PC-3 (cell line): Measurements from ENCODE around the gene ZFPM1. TPM values are rescaled to one million over a fixed set of nuclear protein-coding genes. Genes with fewer than 3 reads are reported as not detected.
A peak's percentile ranks its signal among the peaks of the same experiment; 100 is the strongest.

Experiments
- ATAC-seq: fragments of 200-7000 bp; cut with Tn5 transposase; 2 replicates; pipeline ENCODE4 v1.9.1; 2020; ENCODE audit warnings: mild to moderate bottlenecking, moderate library complexity
- BruUV-seq: library from RNA; stranded (reverse); fragments of 400-500 nt; replicated peaks from 2 replicates; lab custom pipeline; 2021; lab: Mats Ljungman, UMichigan
- CTCF ChIA-PET: fragments of 300-600 bp; sonication (Branson Sonifier 250); formaldehyde crosslinking; loops from one replicate; lab custom pipeline; 2022; ENCODE audit warnings: antibody characterized with exemption; lab: Charles Lee
- POLR2A ChIA-PET: fragments of 300-600 bp; sonication (Branson Sonifier 250); formaldehyde crosslinking; loops from one replicate; lab custom pipeline; 2022; ENCODE audit warnings: antibody characterized with exemption; ENCODE audit not compliant: unreplicated experiment; lab: Charles Lee
- DNase-seq: peaks from one replicate; pipeline ENCODE4 v3.0.0-alpha.2; 2015
- H2AFZ ChIP-seq: fragments of 300-600 bp; sonication (generic); 2 replicates; pipeline ENCODE4 v1.6.0; 2016; ENCODE audit warnings: antibody characterized with exemption, low read length
- H3F3A ChIP-seq: fragments of 300-600 bp; sonication (generic); one replicate; pipeline ENCODE4 v1.6.0; 2017; ENCODE audit warnings: antibody characterized with exemption, low read length, control low read depth, mild to moderate bottlenecking; ENCODE audit not compliant: unreplicated experiment
- H3K27ac ChIP-seq: fragments of 300-600 bp; sonication (generic); 2 replicates; pipeline ENCODE4 v1.5.1; 2016; ENCODE audit warnings: mild to moderate bottlenecking, low read length
- H3K27me3 ChIP-seq: fragments of 300-600 bp; sonication (generic); 2 replicates; pipeline ENCODE4 v1.6.1; 2016; ENCODE audit warnings: low read length, mixed read lengths
- H3K36me3 ChIP-seq: fragments of 300-600 bp; sonication (generic); 2 replicates; pipeline ENCODE4 v1.6.1; 2016; ENCODE audit warnings: low read depth, mixed run types, low read length, mixed read lengths
- H3K4me1 ChIP-seq: fragments of 300-600 bp; sonication (generic); 2 replicates; pipeline ENCODE4 v1.5.1; 2016; ENCODE audit warnings: low read length; ENCODE audit not compliant: insufficient read depth
- H3K4me2 ChIP-seq: fragments of 300-600 bp; sonication (generic); 2 replicates; pipeline ENCODE4 v1.6.0; 2016; ENCODE audit warnings: low read length
- H3K4me3 ChIP-seq: fragments of 300-600 bp; sonication (generic); 2 replicates; pipeline ENCODE4 v1.5.1; 2016; ENCODE audit warnings: mild to moderate bottlenecking, low read length, mixed read lengths
- H3K79me2 ChIP-seq: fragments of 300-600 bp; sonication (generic); 2 replicates; pipeline ENCODE4 v1.6.1; 2017; ENCODE audit warnings: low read length, mixed read lengths
- H3K9ac ChIP-seq: fragments of 300-600 bp; sonication (generic); 2 replicates; pipeline ENCODE4 v1.6.0; 2016; ENCODE audit warnings: mild to moderate bottlenecking, low read length
- H3K9me2 ChIP-seq: fragments of 300-600 bp; sonication (generic); replicated peaks from 2 replicates; pipeline ENCODE4 v1.6.1; 2016; ENCODE audit warnings: mixed run types, low read length, mixed read lengths
- H3K9me3 ChIP-seq: fragments of 300-600 bp; sonication (generic); 2 replicates; pipeline ENCODE4 v1.6.1; 2016; ENCODE audit warnings: low read length, mixed read lengths
- H4K20me1 ChIP-seq: fragments of 300-600 bp; sonication (generic); 2 replicates; pipeline ENCODE4 v1.6.1; 2016; ENCODE audit warnings: low read length, mixed read lengths
- EZH2 ChIP-seq: fragments of 300-600 bp; sonication (generic); IDR thresholded peaks from one replicate; pipeline ENCODE4 v1.6.1; 2017; ENCODE audit warnings: antibody characterized with exemption, mild to moderate bottlenecking, low read length; ENCODE audit not compliant: unreplicated experiment
- EZH2phosphoT487 ChIP-seq: fragments of 300-600 bp; sonication (generic); IDR thresholded peaks from 2 replicates; pipeline ENCODE4 v1.6.1; 2018; ENCODE audit warnings: mild to moderate bottlenecking, antibody characterized with exemption, low read length, borderline replicate concordance
- intact Hi-C: fragments of 100-400 bp; cut with micrococcal nuclease; formaldehyde crosslinking; loops from 2 replicates; pipeline ENCODE4 v1.9.0; 2023
- total RNA-seq: library from RNA; depleted of rRNA; stranded (reverse); fragments of >200 nt; gene quantifications from 2 replicates; pipeline ENCODE4 v1.2.3, GENCODE V29; 2014
- TF ChIP-seq, protein P1 (sequence below): fragments of 300-600 bp; sonication (generic); conservative IDR thresholded peaks from 2 replicates; pipeline ENCODE4 v1.5.1; 2017; ENCODE audit warnings: antibody characterized with exemption, low read depth, mild to moderate bottlenecking, low read length

The ZFPM1 gene
- total RNA-seq, 1 experiment from 2014 or later = 4.6 TPM

DNA sequence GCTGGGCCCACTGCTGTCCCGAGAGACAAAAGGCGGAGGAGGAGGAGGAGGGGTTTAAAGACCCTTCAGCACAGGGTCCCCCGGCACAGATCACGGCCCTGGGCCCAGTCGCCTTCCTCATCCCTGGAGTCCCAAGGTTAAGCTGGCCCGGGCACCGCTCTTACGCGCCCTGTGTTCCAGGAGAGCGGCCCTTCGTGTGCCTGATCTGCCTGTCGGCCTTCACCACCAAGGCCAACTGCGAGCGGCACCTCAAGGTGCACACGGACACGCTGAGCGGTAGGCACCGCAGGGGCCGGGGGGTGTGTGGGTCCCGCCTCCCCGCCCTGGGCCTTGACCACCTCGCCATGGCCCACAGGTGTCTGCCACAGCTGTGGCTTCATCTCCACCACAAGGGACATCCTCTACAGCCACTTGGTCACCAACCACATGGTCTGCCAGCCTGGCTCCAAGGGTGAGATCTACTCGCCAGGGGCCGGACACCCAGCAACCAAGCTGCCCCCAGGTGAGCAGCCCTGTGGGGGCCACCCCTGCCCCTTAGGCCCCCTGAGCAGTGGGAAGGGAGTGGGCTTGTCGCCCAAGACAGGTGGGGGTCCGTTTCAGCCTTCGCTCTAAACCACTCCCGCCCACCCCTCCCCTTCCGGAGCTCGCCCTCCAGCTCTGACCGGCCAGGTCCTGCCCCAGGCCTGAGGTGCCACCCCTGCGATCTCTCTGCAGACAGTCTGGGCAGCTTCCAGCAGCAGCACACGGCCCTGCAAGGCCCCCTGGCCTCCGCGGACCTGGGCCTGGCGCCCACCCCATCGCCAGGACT is 79.6 kb downstream of the ZFPM1 start:
- POLR2A ChIA-PET = no interaction called here
- intact Hi-C loops = no loop called here
- no peak for TF ChIP-seq EZH2
- no peak for TF ChIP-seq EZH2phosphoT487
- TF ChIP-seq, protein P1, sequence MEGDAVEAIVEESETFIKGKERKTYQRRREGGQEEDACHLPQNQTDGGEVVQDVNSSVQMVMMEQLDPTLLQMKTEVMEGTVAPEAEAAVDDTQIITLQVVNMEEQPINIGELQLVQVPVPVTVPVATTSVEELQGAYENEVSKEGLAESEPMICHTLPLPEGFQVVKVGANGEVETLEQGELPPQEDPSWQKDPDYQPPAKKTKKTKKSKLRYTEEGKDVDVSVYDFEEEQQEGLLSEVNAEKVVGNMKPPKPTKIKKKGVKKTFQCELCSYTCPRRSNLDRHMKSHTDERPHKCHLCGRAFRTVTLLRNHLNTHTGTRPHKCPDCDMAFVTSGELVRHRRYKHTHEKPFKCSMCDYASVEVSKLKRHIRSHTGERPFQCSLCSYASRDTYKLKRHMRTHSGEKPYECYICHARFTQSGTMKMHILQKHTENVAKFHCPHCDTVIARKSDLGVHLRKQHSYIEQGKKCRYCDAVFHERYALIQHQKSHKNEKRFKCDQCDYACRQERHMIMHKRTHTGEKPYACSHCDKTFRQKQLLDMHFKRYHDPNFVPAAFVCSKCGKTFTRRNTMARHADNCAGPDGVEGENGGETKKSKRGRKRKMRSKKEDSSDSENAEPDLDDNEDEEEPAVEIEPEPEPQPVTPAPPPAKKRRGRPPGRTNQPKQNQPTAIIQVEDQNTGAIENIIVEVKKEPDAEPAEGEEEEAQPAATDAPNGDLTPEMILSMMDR = no peak
- TSS peak; percentile 27 for BruUV-seq
- no peak overlapping the region for H3K27ac ChIP-seq
- no peaks in the 10 kb centered on the region for H3K36me3 ChIP-seq
- peaks cover 13% of the 10 kb centered on the region for H3K79me2 ChIP-seq
- H3K9me3 ChIP-seq = no peaks in the 10 kb centered on the region
- peak overlapping the region; percentile 71 for H3K4me2 ChIP-seq
- no peaks in the 10 kb centered on the region for H3K27me3 ChIP-seq
- H3K9ac ChIP-seq = peak overlapping the region; percentile 58; the same call in 1 of the 2 replicates
- DNase-seq (no peak), ATAC-seq (no peak)
- no peaks in the 10 kb centered on the region for H3K9me2 ChIP-seq
- CTCF ChIA-PET = no interaction called here
- no peaks in the 10 kb centered on the region for H3F3A ChIP-seq
- no peaks in the 10 kb centered on the region for H4K20me1 ChIP-seq
- peak overlapping the region; percentile 57; the same call in 1 of the 2 replicates for H3K4me3 ChIP-seq
- H3K4me1 ChIP-seq = 0 out of 2 replicates have a peak, but pooled peaks cover 6% of the 10 kb centered on the region
- H2AFZ ChIP-seq = no peak overlapping the region

DNA sequence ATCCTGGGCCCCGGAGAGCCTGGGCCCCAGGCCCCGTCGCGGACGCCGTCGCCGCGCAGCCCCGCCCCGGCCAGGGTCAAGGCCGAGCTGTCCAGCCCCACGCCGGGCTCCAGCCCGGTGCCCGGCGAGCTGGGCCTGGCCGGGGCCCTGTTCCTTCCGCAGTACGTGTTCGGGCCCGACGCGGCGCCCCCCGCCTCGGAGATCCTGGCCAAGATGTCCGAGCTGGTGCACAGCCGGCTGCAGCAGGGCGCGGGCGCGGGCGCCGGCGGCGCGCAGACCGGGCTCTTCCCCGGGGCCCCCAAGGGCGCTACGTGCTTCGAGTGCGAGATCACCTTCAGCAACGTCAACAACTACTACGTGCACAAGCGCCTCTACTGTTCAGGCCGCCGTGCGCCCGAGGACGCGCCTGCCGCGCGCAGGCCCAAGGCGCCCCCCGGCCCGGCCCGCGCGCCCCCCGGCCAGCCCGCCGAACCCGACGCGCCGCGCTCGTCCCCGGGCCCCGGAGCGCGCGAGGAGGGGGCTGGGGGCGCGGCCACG is 80.4 kb downstream of the ZFPM1 start:
- Histone ChIP-seq H3K79me2 (peaks cover 13% of the 10 kb centered on the region), H3K9me3 (no peaks in the 10 kb centered on the region), H3K9me2 (no peaks in the 10 kb centered on the region), H3K27me3 (no peaks in the 10 kb centered on the region), H4K20me1 (no peaks in the 10 kb centered on the region), H3K4me1 (0 out of 2 replicates have a peak, but pooled peaks cover 6% of the 10 kb centered on the region), H3K4me2 (peak overlapping the region; percentile 71), H3F3A (no peaks in the 10 kb centered on the region), H3K9ac (peak overlapping the region; percentile 58; the same call in 1 of the 2 replicates), H3K36me3 (no peaks in the 10 kb centered on the region), H3K4me3 (peak overlapping the region; percentile 57; the same call in 1 of the 2 replicates), H2AFZ (no peak overlapping the region), H3K27ac (no peak overlapping the region)
- TF ChIP-seq EZH2 = no peak
- TF ChIP-seq, protein P1 = no peak
- no peak for TF ChIP-seq EZH2phosphoT487
- intact Hi-C loops = no loop called here
- POLR2A ChIA-PET = interaction anchor here (0.5 kb wide), 1 partner anchor 449 kb away, joined by 3 read pairs; no protein-coding TSS in a partner anchor
- ATAC-seq (peak; percentile 46), DNase-seq (peak; percentile 32)
- BruUV-seq = no TSS peak
- CTCF ChIA-PET = interaction anchor here (0.6 kb wide), 1 partner anchor 27 kb away, joined by 3 read pairs; no protein-coding TSS in a partner anchor
